Liver (tissue), 9 donors: ENCODE measurements around the gene CRYBA1. TPM values are rescaled to one million over a fixed set of nuclear protein-coding genes. Genes with fewer than 3 reads are reported as not detected.
"Not testable (repeated sequence)": the region's sequence is repeated elsewhere in the genome, so short reads cannot be mapped to it uniquely, and the experiment has no call there.

Source experiments
- DNase-seq: peaks from one replicate; pipeline ENCODE4 v3.0.0-alpha.2; 2017; ENCODE audit warnings: low spot score
- H3K27ac ChIP-seq, 2 donors: one replicate each; pipeline ENCODE4 v1.7.0; 2013; ENCODE audit warnings: inconsistent platforms in 2 of 2, low read length in 2 of 2, control low read depth in 1 of 2, low read depth in 1 of 2, mild to moderate bottlenecking in 1 of 2
- H3K27me3 ChIP-seq, 4 donors: one replicate each; pipeline versions ENCODE4 v1.6.1 to v1.7.0; 2013; ENCODE audit warnings: low read length in 3 of 4, inconsistent platforms in 1 of 4, mild to moderate bottlenecking in 1 of 4, moderate library complexity in 1 of 4; ENCODE audit not compliant: control insufficient read depth in 4 of 4, insufficient read depth in 4 of 4
- H3K36me3 ChIP-seq, 4 donors: one replicate each; pipeline versions ENCODE4 v1.6.1 to v1.7.0; 2013; ENCODE audit warnings: low read length in 3 of 4, mild to moderate bottlenecking in 3 of 4, low read depth in 1 of 4, moderate library complexity in 1 of 4; ENCODE audit not compliant: control insufficient read depth in 4 of 4, insufficient read depth in 3 of 4
- H3K4me1 ChIP-seq, 4 donors: one replicate each; pipeline versions ENCODE4 v1.6.1 to v1.7.0; 2013; ENCODE audit warnings: low read length in 3 of 4, mild to moderate bottlenecking in 3 of 4, moderate library complexity in 1 of 4; ENCODE audit not compliant: control insufficient read depth in 4 of 4, insufficient read depth in 4 of 4
- H3K4me3 ChIP-seq, 3 donors: one replicate each; pipeline versions ENCODE4 v1.6.1 to v1.7.0; 2013; ENCODE audit warnings: low read length in 3 of 3, control low read depth in 1 of 3, low read depth in 1 of 3, mild to moderate bottlenecking in 1 of 3
- H3K9ac ChIP-seq, 2 donors: one replicate each; pipeline ENCODE4 v1.7.0; 2013; ENCODE audit warnings: low read length in 2 of 2, mild to moderate bottlenecking in 2 of 2, moderate library complexity in 2 of 2, control low read depth in 1 of 2, low read depth in 1 of 2
- H3K9me3 ChIP-seq, 4 donors: one replicate each; pipeline versions ENCODE4 v1.6.1 to v1.7.0; 2013; ENCODE audit warnings: low read length in 3 of 4; ENCODE audit not compliant: control insufficient read depth in 4 of 4
- ATF3 ChIP-seq: IDR thresholded peaks from 2 replicates; pipeline ENCODE4 v1.6.1; 2016; ENCODE audit warnings: antibody characterized with exemption
- CTCF ChIP-seq: fragments of 150-350 bp; IDR thresholded peaks from 2 replicates; pipeline ENCODE4 v1.5.1; 2017; ENCODE audit warnings: improper control_type of control experiment, low read depth, low read length; ENCODE audit not compliant: missing input control
- EGR1 ChIP-seq, 2 donors: IDR thresholded peaks; 2 replicates each; pipeline ENCODE4 v1.6.1; 2016 to 2018; ENCODE audit warnings: antibody characterized with exemption in 2 of 2, low read depth in 2 of 2
- GABPA ChIP-seq, 2 donors: IDR thresholded peaks in 1 of 2; conservative IDR thresholded peaks in 1 of 2; 2 replicates each; pipeline ENCODE4 v1.6.1; 2016; ENCODE audit warnings: antibody characterized with exemption in 2 of 2, mild to moderate bottlenecking in 1 of 2, moderate library complexity in 1 of 2
- HNF4A ChIP-seq, 2 donors: conservative IDR thresholded peaks; 2 replicates each; pipeline ENCODE4 v1.6.1; 2016; ENCODE audit warnings: antibody characterized with exemption in 2 of 2, mild to moderate bottlenecking in 2 of 2
- HNF4G ChIP-seq: IDR thresholded peaks from 2 replicates; pipeline ENCODE4 v1.6.1; 2016; ENCODE audit warnings: antibody characterized with exemption
- JUND ChIP-seq, 2 donors: IDR thresholded peaks; 2 replicates each; pipeline ENCODE4 v1.6.1; 2016; ENCODE audit warnings: antibody characterized with exemption in 2 of 2
- MAX ChIP-seq: IDR thresholded peaks from 2 replicates; pipeline ENCODE4 v1.6.1; 2016; ENCODE audit warnings: antibody characterized with exemption
- NR2F2 ChIP-seq: IDR thresholded peaks from 2 replicates; pipeline ENCODE4 v1.6.1; 2016; ENCODE audit warnings: antibody characterized with exemption
- RAD21 ChIP-seq, 2 donors: IDR thresholded peaks; 2 replicates each; pipeline ENCODE4 v1.6.1; 2016; ENCODE audit warnings: antibody characterized with exemption in 2 of 2, mild to moderate bottlenecking in 2 of 2
- REST ChIP-seq: IDR thresholded peaks from 2 replicates; pipeline ENCODE4 v1.6.1; 2016; ENCODE audit warnings: antibody characterized with exemption, mild to moderate bottlenecking
- RXRA ChIP-seq, 2 donors: IDR thresholded peaks; 2 replicates each; pipeline ENCODE4 v1.6.1; 2017 to 2018; ENCODE audit warnings: antibody characterized with exemption in 2 of 2, mild to moderate bottlenecking in 1 of 2
- SP1 ChIP-seq: IDR thresholded peaks from 2 replicates; pipeline ENCODE4 v1.6.1; 2018; ENCODE audit warnings: antibody characterized with exemption, mild to moderate bottlenecking
- YY1 ChIP-seq: IDR thresholded peaks from 2 replicates; pipeline ENCODE4 v1.6.1; 2016; ENCODE audit warnings: antibody characterized with exemption, mild to moderate bottlenecking
- WGBS: extraction: QIAGEN DNeasy Blood & Tissue Kit; methylation state at CpG from one replicate; pipeline ENCODE4 v1.1.7; 2013; 5-methylcytosine and 5-hydroxymethylcytosine counted together
- polyA plus RNA-seq, 2 donors: library from polyadenylated mRNA; stranded (reverse) in 1 of 2; unstranded in 1 of 2; fragments of 200-250 nt in 1 of 2; fragments of >200 nt in 1 of 2; fragmentation: Nextera tagmentation in 1 of 2; extraction: Ambion mirVana in 1 of 2; gene quantifications; one replicate each; pipeline versions ENCODE4 v1.2.1 to v1.2.3, GENCODE V29; 2013 to 2015
- total RNA-seq, 2 donors: library from RNA; depleted of rRNA; stranded (reverse); fragments of >200 nt; gene quantifications; one replicate each; pipeline ENCODE4 v1.2.3, GENCODE V29; 2014
- donor health status: healthy.
- donor health status: healthy.
- donor health status: healthy.
- donor health status: healthy.
- donor health status: healthy.

The CRYBA1 gene
- total RNA-seq (not detected), polyA plus RNA-seq (not detected)

- no peak for DNase-seq
- WGBS = 88% methylated on average over 1 of the region's 1 CpG
- no peak within 1 kb of the TSS for H3K9ac ChIP-seq
- H3K27me3 ChIP-seq = no peaks in the 10 kb centered on the region
- H3K4me1 ChIP-seq = no peaks in the 10 kb centered on the region
- H3K9me3 ChIP-seq = no peaks in the 10 kb centered on the region
- H3K36me3 ChIP-seq = no peaks in the 10 kb centered on the region
- TF ChIP-seq REST (no peak), RAD21 (IDR thresholded peaks at IDR 0.05) (no peak)
- H3K4me3 ChIP-seq = no peak within 1 kb of the TSS
- no peak within 1 kb of the TSS for H3K27ac ChIP-seq
These were observed at the start of gene CRYBA1 for GRCh38 chr17:29246628-29247027. Gene CRYBA1 (plus strand): TSS chr17:29246859. CDS start chr17:29246864, 5 bp downstream.

GRCh38 chr17:29197516-29198272 is 49.0 kb upstream of the CRYBA1 start:
- Histone ChIP-seq H3K9me3 (no peaks in the 10 kb centered on the region), H3K27me3 (no peaks in the 10 kb centered on the region), H3K4me1 (no peaks in the 10 kb centered on the region), H3K27ac (no peak overlapping the region), H3K36me3 (no peaks in the 10 kb centered on the region), H3K9ac (no peak overlapping the region), H3K4me3 (no peak overlapping the region)
- DNase-seq = no peak
- no peak for TF ChIP-seq HNF4A (conservative IDR thresholded peaks at IDR 0.05)
- 93% methylated on average over 16 of the region's 16 CpGs for WGBS

- H3K27ac ChIP-seq, H3K9me3 ChIP-seq, H3K4me1 ChIP-seq, H3K27me3 ChIP-seq, H3K9ac ChIP-seq, DNase-seq, H3K36me3 ChIP-seq, H3K4me3 ChIP-seq: not testable (repeated sequence)
- WGBS = 69% methylated on average over 16 of the region's 16 CpGs
These were observed 42.4 kb upstream of the CRYBA1 start for GRCh38 chr17:29204068-29204804.

GRCh38 chr17:29205047-29205446 is 41.6 kb upstream of the CRYBA1 start:
- no peaks in the 10 kb centered on the region for H3K27me3 ChIP-seq
- no peak for DNase-seq
- no peak overlapping the region for H3K27ac ChIP-seq
- H3K36me3 ChIP-seq = no peaks in the 10 kb centered on the region
- H3K9me3 ChIP-seq = no peaks in the 10 kb centered on the region
- H3K9ac ChIP-seq = no peak overlapping the region
- 74% methylated on average over 2 of the region's 2 CpGs for WGBS
- no peaks in the 10 kb centered on the region for H3K4me1 ChIP-seq
- H3K4me3 ChIP-seq = no peak overlapping the region
- TF ChIP-seq RAD21 (IDR thresholded peaks at IDR 0.05) (no peak), RXRA (IDR thresholded peaks at IDR 0.05) (no peak), EGR1 (IDR thresholded peaks at IDR 0.05; ENCODE audit: low read depth in 2 of 2) (no peak), MAX (no peak), NR2F2 (no peak), ATF3 (no peak), YY1 (no peak), JUND (IDR thresholded peaks at IDR 0.05) (no peak), HNF4A (conservative IDR thresholded peaks at IDR 0.05) (no peak), HNF4G (no peak), GABPA (IDR thresholded peaks at IDR 0.05 in 1 of 2, conservative IDR thresholded peaks at IDR 0.05 in 1 of 2) (no peak), CTCF (no peak), SP1 (no peak)
